Measurements from ENCODE around the gene GPR137C.
A peak's percentile ranks its signal among the peaks of the same experiment; 100 is the strongest.
"Not testable (repeated sequence)": the region's sequence is repeated elsewhere in the genome, so short reads cannot be mapped to it uniquely, and the experiment has no call there.

GPR137C gene

GRCh38 chr14:52550661-52551060, 2.0 kb upstream of the GPR137C start:
- Mint-ChIP-seq H3K27ac (peak overlapping the region; percentile 46), H3K4me1 (ENCODE audit: low read depth) (peaks cover 31% of the 10 kb centered on the region), H3K4me3 (peak overlapping the region; percentile 86), H3K27me3 (ENCODE audit: low read depth) (peaks cover 16% of the 10 kb centered on the region), H3K36me3 (ENCODE audit: low read depth) (peaks cover 4% of the 10 kb centered on the region), H3K9me3 (no peaks in the 10 kb centered on the region)
- DNase-seq (ENCODE audit: low spot score), result no peak

- no peak for DNase-seq (ENCODE audit: low spot score)
- peaks cover 31% of the 10 kb centered on the region for H3K4me1 Mint-ChIP-seq (ENCODE audit: low read depth)
- H3K4me3 Mint-ChIP-seq, result peak overlapping the region; percentile 86
- H3K9me3 Mint-ChIP-seq, result no peaks in the 10 kb centered on the region
- peaks cover 4% of the 10 kb centered on the region for H3K36me3 Mint-ChIP-seq (ENCODE audit: low read depth)
- H3K27me3 Mint-ChIP-seq (ENCODE audit: low read depth), result peaks cover 21% of the 10 kb centered on the region
- H3K27ac Mint-ChIP-seq, result peak overlapping the region; percentile 95
Observed at GRCh38 chr14:52551205-52551604, 1.4 kb upstream of the GPR137C start.

- no peaks in the 10 kb centered on the region for H3K9me3 Mint-ChIP-seq
- peaks cover 26% of the 10 kb centered on the region for H3K27me3 Mint-ChIP-seq (ENCODE audit: low read depth)
- peak overlapping the region; percentile 95 for H3K27ac Mint-ChIP-seq
- peaks cover 31% of the 10 kb centered on the region for H3K4me1 Mint-ChIP-seq (ENCODE audit: low read depth)
- H3K36me3 Mint-ChIP-seq (ENCODE audit: low read depth), result peaks cover 4% of the 10 kb centered on the region
- H3K4me3 Mint-ChIP-seq, result peak overlapping the region; percentile 86
- DNase-seq (ENCODE audit: low spot score), result no peak
Observed at GRCh38 chr14:52551696-52552062, 957 bp upstream of the GPR137C start.

GRCh38 chr14:52553002-52553670, 500 bp downstream of the GPR137C start:
- Mint-ChIP-seq H3K36me3 (ENCODE audit: low read depth) (no peaks in the 10 kb centered on the region), H3K27me3 (ENCODE audit: low read depth) (peaks cover 38% of the 10 kb centered on the region), H3K9me3 (no peaks in the 10 kb centered on the region), H3K4me3 (peak overlapping the region; percentile 95), H3K4me1 (ENCODE audit: low read depth) (peaks cover 27% of the 10 kb centered on the region), H3K27ac (peak overlapping the region; percentile 76)
- peak; percentile 41 for DNase-seq (ENCODE audit: low spot score)

GRCh38 chr14:52553671-52554575, 1.3 kb downstream of the GPR137C start:
- Mint-ChIP-seq H3K36me3 (ENCODE audit: low read depth) (peaks cover 2% of the 10 kb centered on the region), H3K4me1 (ENCODE audit: low read depth) (peaks cover 27% of the 10 kb centered on the region), H3K4me3 (peak overlapping the region; percentile 95), H3K27ac (peak overlapping the region; percentile 77), H3K9me3 (no peaks in the 10 kb centered on the region), H3K27me3 (ENCODE audit: low read depth) (peaks cover 44% of the 10 kb centered on the region)
- peak; percentile 55 for DNase-seq (ENCODE audit: low spot score)

- Mint-ChIP-seq H3K9me3 (no peaks in the 10 kb centered on the region), H3K27me3 (ENCODE audit: low read depth) (peaks cover 69% of the 10 kb centered on the region), H3K4me1 (ENCODE audit: low read depth) (peaks cover 6% of the 10 kb centered on the region), H3K36me3 (ENCODE audit: low read depth) (peaks cover 2% of the 10 kb centered on the region), H3K27ac (no peak overlapping the region), H3K4me3 (no peak overlapping the region)
- DNase-seq (ENCODE audit: low spot score), result no peak
Observed at GRCh38 chr14:52558688-52559087, 6.1 kb downstream of the GPR137C start.

- Mint-ChIP-seq H3K36me3 (ENCODE audit: low read depth) (peaks cover 2% of the 10 kb centered on the region), H3K4me1 (ENCODE audit: low read depth) (no peaks in the 10 kb centered on the region), H3K27me3 (ENCODE audit: low read depth) (peaks cover 43% of the 10 kb centered on the region), H3K9me3 (no peaks in the 10 kb centered on the region), H3K4me3 (no peak overlapping the region), H3K27ac (no peak overlapping the region)
- no peak for DNase-seq (ENCODE audit: low spot score)
Observed at GRCh38 chr14:52563120-52563519, 10.5 kb downstream of the GPR137C start.

- not testable (repeated sequence) for H3K36me3 Mint-ChIP-seq (ENCODE audit: low read depth); H3K4me3 Mint-ChIP-seq; DNase-seq (ENCODE audit: low spot score); H3K27ac Mint-ChIP-seq; H3K4me1 Mint-ChIP-seq (ENCODE audit: low read depth)
- Mint-ChIP-seq H3K9me3 (peaks cover 31% of the 10 kb centered on the region), H3K27me3 (ENCODE audit: low read depth) (peaks cover 20% of the 10 kb centered on the region)
Observed at GRCh38 chr14:52568454-52568853, 15.8 kb downstream of the GPR137C start.

GRCh38 chr14:52575858-52576257, 23.2 kb downstream of the GPR137C start:
- peaks cover 30% of the 10 kb centered on the region for H3K9me3 Mint-ChIP-seq
- H3K4me3 Mint-ChIP-seq, result no peak overlapping the region
- peaks cover 15% of the 10 kb centered on the region for H3K27me3 Mint-ChIP-seq (ENCODE audit: low read depth)
- H3K4me1 Mint-ChIP-seq (ENCODE audit: low read depth), result no peaks in the 10 kb centered on the region
- DNase-seq (ENCODE audit: low spot score), result no peak
- no peak overlapping the region for H3K27ac Mint-ChIP-seq
- no peaks in the 10 kb centered on the region for H3K36me3 Mint-ChIP-seq (ENCODE audit: low read depth)

- H3K36me3 Mint-ChIP-seq (ENCODE audit: low read depth), result no peaks in the 10 kb centered on the region
- no peaks in the 10 kb centered on the region for H3K4me1 Mint-ChIP-seq (ENCODE audit: low read depth)
- no peak for DNase-seq (ENCODE audit: low spot score)
- H3K27ac Mint-ChIP-seq, result no peak overlapping the region
- peaks cover 24% of the 10 kb centered on the region for H3K27me3 Mint-ChIP-seq (ENCODE audit: low read depth)
- H3K9me3 Mint-ChIP-seq, result no peaks in the 10 kb centered on the region
- no peak overlapping the region for H3K4me3 Mint-ChIP-seq
Observed at GRCh38 chr14:52583544-52583943, 30.9 kb downstream of the GPR137C start.

GRCh38 chr14:52589646-52590045, 37.0 kb downstream of the GPR137C start:
- DNase-seq (ENCODE audit: low spot score), result no peak
- Mint-ChIP-seq H3K9me3 (no peaks in the 10 kb centered on the region), H3K4me1 (ENCODE audit: low read depth) (no peaks in the 10 kb centered on the region), H3K27me3 (ENCODE audit: low read depth) (peaks cover 20% of the 10 kb centered on the region), H3K4me3 (no peak overlapping the region), H3K27ac (no peak overlapping the region), H3K36me3 (ENCODE audit: low read depth) (no peaks in the 10 kb centered on the region)

- H3K4me1 Mint-ChIP-seq (ENCODE audit: low read depth), result no peaks in the 10 kb centered on the region
- no peaks in the 10 kb centered on the region for H3K9me3 Mint-ChIP-seq
- no peak overlapping the region for H3K4me3 Mint-ChIP-seq
- H3K27me3 Mint-ChIP-seq (ENCODE audit: low read depth), result peaks cover 14% of the 10 kb centered on the region
- no peak overlapping the region for H3K27ac Mint-ChIP-seq
- no peaks in the 10 kb centered on the region for H3K36me3 Mint-ChIP-seq (ENCODE audit: low read depth)
- no peak for DNase-seq (ENCODE audit: low spot score)
Observed at GRCh38 chr14:52590318-52590717, 37.7 kb downstream of the GPR137C start.

- Mint-ChIP-seq H3K9me3 (no peaks in the 10 kb centered on the region), H3K27me3 (ENCODE audit: low read depth) (peaks cover 23% of the 10 kb centered on the region), H3K4me1 (ENCODE audit: low read depth) (no peaks in the 10 kb centered on the region), H3K27ac (no peak overlapping the region), H3K36me3 (ENCODE audit: low read depth) (no peaks in the 10 kb centered on the region), H3K4me3 (no peak overlapping the region)
- DNase-seq (ENCODE audit: low spot score), result no peak
Observed at GRCh38 chr14:52596320-52596719, 43.7 kb downstream of the GPR137C start.

GRCh38 chr14:52596861-52597260, 44.2 kb downstream of the GPR137C start:
- Mint-ChIP-seq H3K4me3 (no peak overlapping the region), H3K36me3 (ENCODE audit: low read depth) (no peaks in the 10 kb centered on the region), H3K27me3 (ENCODE audit: low read depth) (peaks cover 23% of the 10 kb centered on the region), H3K27ac (no peak overlapping the region), H3K9me3 (no peaks in the 10 kb centered on the region), H3K4me1 (ENCODE audit: low read depth) (no peaks in the 10 kb centered on the region)
- no peak for DNase-seq (ENCODE audit: low spot score)
